MM.1S (cell line): ENCODE results near the gene EPB41L4B.

Experiments used
- CTCF ChIP-seq: fragments of 300-600 bp; sonication (generic); IDR thresholded peaks from 2 replicates; pipeline ENCODE4 v1.5.1; 2016; ENCODE audit warnings: antibody characterized with exemption, low read length, mixed read lengths
- EZH2phosphoT487 ChIP-seq: fragments of 300-600 bp; sonication (generic); IDR thresholded peaks from 2 replicates; pipeline ENCODE4 v1.6.1; 2018; ENCODE audit warnings: antibody characterized with exemption, low read length

- TF ChIP-seq CTCF, result no peak
- TF ChIP-seq EZH2phosphoT487, result no peak
These were observed 107.4 kb downstream of the EPB41L4B start for GRCh38 chr9:109213285-109214121.
